ENCODE results near the gene ANO5.

GRCh38 chr11:22256876-22257275, 64.0 kb downstream of the ANO5 start:
- TF ChIP-seq CEBPB (IDR thresholded peaks at IDR 0.05; ENCODE audit: low read depth, low read length) (no peak), RAD21 (IDR thresholded peaks at IDR 0.05; ENCODE audit: low read length) (no peak), BHLHE40 (IDR thresholded peaks at IDR 0.05; ENCODE audit: low read depth, low read length) (no peak)
- TF ChIP-seq, protein P1, sequence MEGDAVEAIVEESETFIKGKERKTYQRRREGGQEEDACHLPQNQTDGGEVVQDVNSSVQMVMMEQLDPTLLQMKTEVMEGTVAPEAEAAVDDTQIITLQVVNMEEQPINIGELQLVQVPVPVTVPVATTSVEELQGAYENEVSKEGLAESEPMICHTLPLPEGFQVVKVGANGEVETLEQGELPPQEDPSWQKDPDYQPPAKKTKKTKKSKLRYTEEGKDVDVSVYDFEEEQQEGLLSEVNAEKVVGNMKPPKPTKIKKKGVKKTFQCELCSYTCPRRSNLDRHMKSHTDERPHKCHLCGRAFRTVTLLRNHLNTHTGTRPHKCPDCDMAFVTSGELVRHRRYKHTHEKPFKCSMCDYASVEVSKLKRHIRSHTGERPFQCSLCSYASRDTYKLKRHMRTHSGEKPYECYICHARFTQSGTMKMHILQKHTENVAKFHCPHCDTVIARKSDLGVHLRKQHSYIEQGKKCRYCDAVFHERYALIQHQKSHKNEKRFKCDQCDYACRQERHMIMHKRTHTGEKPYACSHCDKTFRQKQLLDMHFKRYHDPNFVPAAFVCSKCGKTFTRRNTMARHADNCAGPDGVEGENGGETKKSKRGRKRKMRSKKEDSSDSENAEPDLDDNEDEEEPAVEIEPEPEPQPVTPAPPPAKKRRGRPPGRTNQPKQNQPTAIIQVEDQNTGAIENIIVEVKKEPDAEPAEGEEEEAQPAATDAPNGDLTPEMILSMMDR (conservative IDR thresholded peaks at IDR 0.05; ENCODE audit: low read depth, low read length): no peak

All from IMR-90 (cell line).